ENCODE data around the gene WASF2. TPM values are rescaled to one million over a fixed set of nuclear protein-coding genes. Genes with fewer than 3 reads are reported as not detected.

Gene WASF2
- total RNA-seq, 4 donors from 2014 or later: 74.7 to 107 (median 79.8) TPM

GRCh38 chr1:27400082-27400962 is 89.6 kb downstream of the WASF2 start:
- H3K36me3 ChIP-seq: no peaks in the 10 kb centered on the region
- H3K4me3 ChIP-seq: no peak overlapping the region
- no peak for ATAC-seq
- H3K27ac ChIP-seq: no peak overlapping the region
- H3K9me3 ChIP-seq: no peaks in the 10 kb centered on the region
- TF ChIP-seq EP300 (IDR thresholded peaks at IDR 0.05) (no peak), POLR2AphosphoS5 (IDR thresholded peaks at IDR 0.05) (no peak), CTCF (IDR thresholded peaks at IDR 0.05) (no peak), POLR2A (IDR thresholded peaks at IDR 0.05) (no peak)
- WGBS, 2 donors (ENCODE audit: low coverage in 1 of 2): 40 to 46% methylated on average over 5 to 9 of the region's 13 CpGs
- H3K4me1 ChIP-seq: peaks cover 3 to 89% (median 35%) of the 10 kb centered on the region in 3 donors
- H3K27me3 ChIP-seq: no peaks in the 10 kb centered on the region

- no CpG with 5 or more reads among the region's 19 CpGs for WGBS, 2 donors (ENCODE audit: low coverage in 1 of 2)
- H3K4me1 ChIP-seq: peaks cover 3 to 86% (median 27%) of the 10 kb centered on the region in 3 donors
Measured at GRCh38 chr1:27399251-27400025, 90.5 kb downstream of the WASF2 start.

GRCh38 chr1:27398405-27399149 is 91.4 kb downstream of the WASF2 start:
- no peaks in the 10 kb centered on the region for H3K36me3 ChIP-seq
- H3K27me3 ChIP-seq: no peaks in the 10 kb centered on the region
- WGBS, 2 donors (ENCODE audit: low coverage in 1 of 2): 100% methylated on average over 1 of the region's 4 CpGs; no CpG with 5 or more reads in 1 of the 2 donors
- no peak for ATAC-seq
- peaks cover 3 to 77% (median 20%) of the 10 kb centered on the region in 3 donors for H3K4me1 ChIP-seq
- no peak overlapping the region for H3K27ac ChIP-seq
- H3K4me3 ChIP-seq: no peak overlapping the region
- no peaks in the 10 kb centered on the region for H3K9me3 ChIP-seq
- TF ChIP-seq POLR2A (IDR thresholded peaks at IDR 0.05): no peak
- TF ChIP-seq POLR2AphosphoS5 (IDR thresholded peaks at IDR 0.05): no peak
- no peak for TF ChIP-seq EP300 (IDR thresholded peaks at IDR 0.05)
- TF ChIP-seq CTCF (IDR thresholded peaks at IDR 0.05): no peak

More at GRCh38 chr1:27399251-27400025, 90.5 kb downstream of the WASF2 start:
- Histone ChIP-seq H3K9me3 (no peaks in the 10 kb centered on the region), H3K4me3 (no peak overlapping the region), H3K27ac (no peak overlapping the region), H3K36me3 (no peaks in the 10 kb centered on the region), H3K27me3 (no peaks in the 10 kb centered on the region)
- no peak for TF ChIP-seq POLR2A (IDR thresholded peaks at IDR 0.05)
- TF ChIP-seq CTCF (IDR thresholded peaks at IDR 0.05): no peak
- no peak for TF ChIP-seq POLR2AphosphoS5 (IDR thresholded peaks at IDR 0.05)
- TF ChIP-seq EP300 (IDR thresholded peaks at IDR 0.05): no peak
- ATAC-seq: no peak

- H3K36me3 ChIP-seq: no peaks in the 10 kb centered on the region
- no peak for ATAC-seq
- peaks cover 3 to 72% (median 13%) of the 10 kb centered on the region in 3 donors for H3K4me1 ChIP-seq
- TF ChIP-seq CTCF (IDR thresholded peaks at IDR 0.05) (no peak), POLR2AphosphoS5 (IDR thresholded peaks at IDR 0.05) (no peak), POLR2A (IDR thresholded peaks at IDR 0.05) (no peak), EP300 (IDR thresholded peaks at IDR 0.05) (no peak)
- H3K27ac ChIP-seq: no peak overlapping the region
- 50 to 90% methylated on average over 2 of the region's 7 CpGs for WGBS, 2 donors (ENCODE audit: low coverage in 1 of 2)
- no peaks in the 10 kb centered on the region for H3K27me3 ChIP-seq
- no peaks in the 10 kb centered on the region for H3K9me3 ChIP-seq
- H3K4me3 ChIP-seq: no peak overlapping the region
Measured at GRCh38 chr1:27397749-27398148, 92.2 kb downstream of the WASF2 start.
